ENCODE data around the gene SUGCT. TPM values are rescaled to one million over a fixed set of nuclear protein-coding genes. Genes with fewer than 3 reads are reported as not detected.

The SUGCT gene
- total RNA-seq, 1 experiment from 2014 or later, result 4.6 TPM

GRCh38 chr7:40644454-40645188 is 509.8 kb downstream of the SUGCT start:
- ChIA-PET POLR2A (no interaction called here), CTCF (interaction anchor here (0.7 kb wide), 1 partner anchor 12 kb away, joined by 3 read pairs; no protein-coding TSS in a partner anchor)
- Mint-ChIP-seq H3K4me1 (peaks cover 11% of the 10 kb centered on the region), H3K27me3 (ENCODE audit: low read depth) (no peaks in the 10 kb centered on the region), H3K9me3 (no peaks in the 10 kb centered on the region), H3K36me3 (no peaks in the 10 kb centered on the region), H3K27ac (no peak overlapping the region; the same call in 1 of the 2 replicates), H3K4me3 (no peak overlapping the region)
- ATAC-seq (no peak), DNase-seq (ENCODE audit: low spot score) (no peak)
- no peak for TF ChIP-seq SMAD3 (CRISPR knock-in tag; IDR thresholded peaks at IDR 0.05; ENCODE audit: borderline replicate concordance)
- no peak for TF ChIP-seq NR1H2 (CRISPR knock-in tag; IDR thresholded peaks at IDR 0.05)
- TF ChIP-seq ZNF121 (CRISPR knock-in tag; IDR thresholded peaks at IDR 0.05), result no peak
- no peak for TF ChIP-seq ZNF232 (CRISPR knock-in tag; IDR thresholded peaks at IDR 0.05)
- no peak for TF ChIP-seq HMGA2 (CRISPR knock-in tag; IDR thresholded peaks at IDR 0.05)
- TF ChIP-seq USF2 (CRISPR knock-in tag; IDR thresholded peaks at IDR 0.05), result no peak
- no peak for TF ChIP-seq ZSCAN18 (CRISPR knock-in tag; IDR thresholded peaks at IDR 0.05)
- TF ChIP-seq CBFB (CRISPR knock-in tag; IDR thresholded peaks at IDR 0.05; ENCODE audit: low read depth), result no peak
- TF ChIP-seq NR2C2 (CRISPR knock-in tag; IDR thresholded peaks at IDR 0.05), result no peak
- TF ChIP-seq E2F5 (CRISPR knock-in tag; IDR thresholded peaks at IDR 0.05), result no peak
- TF ChIP-seq NFATC4 (CRISPR knock-in tag; IDR thresholded peaks at IDR 0.05), result no peak
- TF ChIP-seq E2F4 (CRISPR knock-in tag; IDR thresholded peaks at IDR 0.05; ENCODE audit: borderline replicate concordance, low read depth), result no peak
- TF ChIP-seq OVOL2 (CRISPR knock-in tag; IDR thresholded peaks at IDR 0.05; ENCODE audit: borderline replicate concordance), result no peak
- TF ChIP-seq ZNF219 (CRISPR knock-in tag; IDR thresholded peaks at IDR 0.05; ENCODE audit: borderline replicate concordance), result no peak
- TF ChIP-seq ZNF532 (CRISPR knock-in tag; IDR thresholded peaks at IDR 0.05; ENCODE audit: borderline replicate concordance), result no peak
- TF ChIP-seq TEAD1 (CRISPR knock-in tag; IDR thresholded peaks at IDR 0.05), result no peak
- TF ChIP-seq CDX4 (CRISPR knock-in tag; IDR thresholded peaks at IDR 0.05; ENCODE audit: borderline replicate concordance), result no peak
- TF ChIP-seq IRF2 (CRISPR knock-in tag; IDR thresholded peaks at IDR 0.05; ENCODE audit: borderline replicate concordance, low read depth), result no peak
- TF ChIP-seq ERG (CRISPR knock-in tag; IDR thresholded peaks at IDR 0.05), result no peak
